Tibial nerve (tissue), 3 donors: ENCODE data around the gene GPR149.

Source experiments
- CTCF ChIP-seq, 5 experiments: fragments of 200-600 bp in 3 of 5; fragments of 450-650 bp in 2 of 5; sonication (generic) in 3 of 5; IDR thresholded peaks; one replicate each; pipeline ENCODE4 v1.5.1; 2016 to 2019; ENCODE audit warnings: antibody characterized with exemption in 5 of 5, mild to moderate bottlenecking in 3 of 5, moderate library complexity in 2 of 5
- POLR2A ChIP-seq, 2 donors: fragments of 450-650 bp; IDR thresholded peaks; one replicate each; pipeline ENCODE4 v1.6.1; 2017; ENCODE audit warnings: antibody characterized with exemption in 2 of 2, mild to moderate bottlenecking in 2 of 2, moderate library complexity in 2 of 2

- no peak for TF ChIP-seq CTCF (IDR thresholded peaks at IDR 0.05)
- TF ChIP-seq POLR2A (IDR thresholded peaks at IDR 0.05): no peak
These were observed 62.8 kb downstream of the GPR149 start for GRCh38 chr3:154367221-154367620.
